ENCODE measurements around the gene AGBL4. TPM values are rescaled to one million over a fixed set of nuclear protein-coding genes. Genes with fewer than 3 reads are reported as not detected.

AGBL4 gene
- total RNA-seq, 2 donors from 2014 or later: 0.40 to 5.5 TPM

- H3K9ac ChIP-seq (ENCODE audit: extremely low read depth, low read length, poor library complexity, severe bottlenecking): no peak overlapping the region
- H3K4me3 ChIP-seq (ENCODE audit: low read length): peak overlapping the region; percentile 49
- Mint-ChIP-seq H3K4me1 (no peaks in the 10 kb centered on the region), H3K4me3 (no peak overlapping the region), H3K27me3 (ENCODE audit: insufficient read depth) (no peaks in the 10 kb centered on the region), H3K36me3 (ENCODE audit: low read depth) (no peaks in the 10 kb centered on the region), H3K9me3 (peaks cover 83% of the 10 kb centered on the region), H3K27ac (no peak overlapping the region)
- no peaks in the 10 kb centered on the region for H3K36me3 ChIP-seq (ENCODE audit: control insufficient read depth, insufficient read depth, low read length)
- no peaks in the 10 kb centered on the region for H3K4me1 ChIP-seq (ENCODE audit: control insufficient read depth, insufficient read depth, low read length)
- DNase-seq: no peak
- no peaks in the 10 kb centered on the region for H3K27me3 ChIP-seq (ENCODE audit: control insufficient read depth, insufficient read depth, low read length, poor library complexity, severe bottlenecking)
- WGBS, 2 experiments (ENCODE audit: insufficient coverage in 1 of 2, insufficient read length in 1 of 2): 18 to 32% methylated on average over 1 of the region's 1 CpG
- peaks cover 84% of the 10 kb centered on the region for H3K9me3 ChIP-seq (ENCODE audit: control insufficient read depth, low read length)
- no peak overlapping the region for H3K27ac ChIP-seq (ENCODE audit: low read depth, low read length)
- TF ChIP-seq, protein P1, sequence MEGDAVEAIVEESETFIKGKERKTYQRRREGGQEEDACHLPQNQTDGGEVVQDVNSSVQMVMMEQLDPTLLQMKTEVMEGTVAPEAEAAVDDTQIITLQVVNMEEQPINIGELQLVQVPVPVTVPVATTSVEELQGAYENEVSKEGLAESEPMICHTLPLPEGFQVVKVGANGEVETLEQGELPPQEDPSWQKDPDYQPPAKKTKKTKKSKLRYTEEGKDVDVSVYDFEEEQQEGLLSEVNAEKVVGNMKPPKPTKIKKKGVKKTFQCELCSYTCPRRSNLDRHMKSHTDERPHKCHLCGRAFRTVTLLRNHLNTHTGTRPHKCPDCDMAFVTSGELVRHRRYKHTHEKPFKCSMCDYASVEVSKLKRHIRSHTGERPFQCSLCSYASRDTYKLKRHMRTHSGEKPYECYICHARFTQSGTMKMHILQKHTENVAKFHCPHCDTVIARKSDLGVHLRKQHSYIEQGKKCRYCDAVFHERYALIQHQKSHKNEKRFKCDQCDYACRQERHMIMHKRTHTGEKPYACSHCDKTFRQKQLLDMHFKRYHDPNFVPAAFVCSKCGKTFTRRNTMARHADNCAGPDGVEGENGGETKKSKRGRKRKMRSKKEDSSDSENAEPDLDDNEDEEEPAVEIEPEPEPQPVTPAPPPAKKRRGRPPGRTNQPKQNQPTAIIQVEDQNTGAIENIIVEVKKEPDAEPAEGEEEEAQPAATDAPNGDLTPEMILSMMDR (conservative IDR thresholded peaks at IDR 0.05): no peak
Measured at GRCh38 chr1:49728377-49728776, 295.4 kb downstream of the AGBL4 start.

GRCh38 chr1:49723662-49724061, 300.1 kb downstream of the AGBL4 start:
- Mint-ChIP-seq H3K27me3 (ENCODE audit: insufficient read depth) (no peaks in the 10 kb centered on the region), H3K4me3 (no peak overlapping the region), H3K27ac (no peak overlapping the region), H3K36me3 (ENCODE audit: low read depth) (no peaks in the 10 kb centered on the region), H3K9me3 (peaks cover 88% of the 10 kb centered on the region), H3K4me1 (no peaks in the 10 kb centered on the region)
- 88% methylated on average over 1 of the region's 1 CpG; no CpG with 5 or more reads in 1 of the 2 experiments for WGBS, 2 experiments (ENCODE audit: insufficient coverage in 1 of 2, insufficient read length in 1 of 2)
- H3K4me1 ChIP-seq (ENCODE audit: control insufficient read depth, insufficient read depth, low read length): no peaks in the 10 kb centered on the region
- no peaks in the 10 kb centered on the region for H3K36me3 ChIP-seq (ENCODE audit: control insufficient read depth, insufficient read depth, low read length)
- no peaks in the 10 kb centered on the region for H3K27me3 ChIP-seq (ENCODE audit: control insufficient read depth, insufficient read depth, low read length, poor library complexity, severe bottlenecking)
- H3K9ac ChIP-seq (ENCODE audit: extremely low read depth, low read length, poor library complexity, severe bottlenecking): no peak overlapping the region
- H3K9me3 ChIP-seq (ENCODE audit: control insufficient read depth, low read length): peaks cover 76% of the 10 kb centered on the region
- TF ChIP-seq, protein P1 (conservative IDR thresholded peaks at IDR 0.05): no peak
- H3K4me3 ChIP-seq (ENCODE audit: low read length): peak overlapping the region; percentile 12
- no peak for DNase-seq
- H3K27ac ChIP-seq (ENCODE audit: low read depth, low read length): no peak overlapping the region

DNA sequence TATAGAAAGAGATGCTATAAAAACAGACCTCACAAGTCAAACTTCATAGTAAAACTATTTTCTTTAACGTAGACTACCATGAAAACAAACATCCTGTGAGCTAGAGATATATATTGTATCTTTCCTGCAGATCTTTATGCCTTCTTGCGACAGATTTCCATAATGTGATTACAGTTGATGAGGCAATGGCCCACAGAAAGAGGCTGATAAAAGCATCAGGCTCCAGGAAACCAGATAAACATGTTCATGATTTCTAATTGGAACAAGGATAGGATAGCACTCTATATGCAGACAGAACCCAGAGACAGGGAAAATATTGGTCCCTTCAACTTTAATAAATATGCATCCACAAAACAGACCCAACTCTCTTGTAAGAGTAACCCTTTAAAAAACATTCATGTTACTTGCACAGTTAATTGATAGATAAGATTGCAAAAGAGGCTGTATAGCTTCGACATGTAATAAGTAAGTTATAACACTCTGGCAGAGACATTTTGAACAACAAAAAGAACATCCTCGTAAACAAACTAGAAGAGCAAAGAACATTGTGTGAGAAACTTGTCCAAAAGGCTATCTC, 329.4 kb downstream of the AGBL4 start:
- H3K9me3 ChIP-seq (ENCODE audit: control insufficient read depth, low read length): peaks cover 92% of the 10 kb centered on the region
- peaks cover 71% of the 10 kb centered on the region for H3K9me3 Mint-ChIP-seq
- no peaks in the 10 kb centered on the region for H3K27me3 ChIP-seq (ENCODE audit: control insufficient read depth, insufficient read depth, low read length, poor library complexity, severe bottlenecking)
- H3K36me3 Mint-ChIP-seq (ENCODE audit: low read depth): no peaks in the 10 kb centered on the region
- H3K27ac Mint-ChIP-seq: no peak overlapping the region
- WGBS, 2 experiments (ENCODE audit: insufficient coverage in 1 of 2, insufficient read length in 1 of 2): 58 to 80% methylated on average over 1 to 4 of the region's 4 CpGs
- no peaks in the 10 kb centered on the region for H3K4me1 ChIP-seq (ENCODE audit: control insufficient read depth, insufficient read depth, low read length)
- H3K27ac ChIP-seq (ENCODE audit: low read depth, low read length): no peak overlapping the region
- no peak overlapping the region for H3K9ac ChIP-seq (ENCODE audit: extremely low read depth, low read length, poor library complexity, severe bottlenecking)
- no peaks in the 10 kb centered on the region for H3K27me3 Mint-ChIP-seq (ENCODE audit: insufficient read depth)
- no peaks in the 10 kb centered on the region for H3K4me1 Mint-ChIP-seq
- no peaks in the 10 kb centered on the region for H3K36me3 ChIP-seq (ENCODE audit: control insufficient read depth, insufficient read depth, low read length)
- DNase-seq: no peak
- no peak overlapping the region for H3K4me3 ChIP-seq (ENCODE audit: low read length)
- no peak overlapping the region for H3K4me3 Mint-ChIP-seq
- TF ChIP-seq, protein P1 (conservative IDR thresholded peaks at IDR 0.05): no peak
